Right lobe of liver (tissue), 4 donors: ENCODE data around the gene ORMDL1.
A peak's percentile ranks its signal among the peaks of the same experiment; 100 is the strongest.

Experiments used
- CTCF ChIP-seq, 4 donors: fragments of 200-600 bp in 3 of 4; fragments of 450-650 bp in 1 of 4; IDR thresholded peaks; one replicate each; pipeline versions ENCODE4 v1.5.1 to v1.8.0; 2016 to 2022; ENCODE audit warnings: antibody characterized with exemption in 4 of 4, mild to moderate bottlenecking in 2 of 4
- POLR2A ChIP-seq: fragments of 450-650 bp; IDR thresholded peaks from one replicate; pipeline ENCODE4 v1.6.1; 2017; ENCODE audit warnings: antibody characterized with exemption, mild to moderate bottlenecking
- donor health status: DM: no; HTN: no; CAD: no.
- donor health status: DM: no; HTN: no; CAD: no.
- donor health status: DM: no; HTN: yes; CAD: no.

DNA sequence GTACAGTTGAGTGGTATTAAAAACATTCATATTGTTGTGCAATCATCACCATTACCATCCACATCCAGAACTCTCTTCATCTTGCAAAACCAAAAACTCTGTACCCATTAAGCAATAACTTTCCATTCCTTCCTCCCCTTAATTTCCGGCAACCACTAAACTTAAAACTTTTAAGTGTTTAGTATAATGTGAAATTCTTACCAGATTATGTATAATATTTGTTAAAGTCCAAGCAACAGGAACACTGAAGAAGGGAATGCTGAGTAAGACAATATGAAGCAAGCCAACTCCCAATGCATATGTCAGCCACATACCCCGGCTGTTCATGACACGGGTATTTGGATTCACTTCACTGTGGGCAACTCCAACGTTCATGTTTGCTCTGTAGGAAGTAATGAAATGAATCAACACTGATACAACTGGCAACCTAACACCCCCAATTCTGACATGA is 1.9 kb downstream of the ORMDL1 start:
- no peak for TF ChIP-seq CTCF (IDR thresholded peaks at IDR 0.05)
- TF ChIP-seq POLR2A, result peak; percentile 24
